ENCODE results near the gene GRIP1.

The GRIP1 gene

DNA sequence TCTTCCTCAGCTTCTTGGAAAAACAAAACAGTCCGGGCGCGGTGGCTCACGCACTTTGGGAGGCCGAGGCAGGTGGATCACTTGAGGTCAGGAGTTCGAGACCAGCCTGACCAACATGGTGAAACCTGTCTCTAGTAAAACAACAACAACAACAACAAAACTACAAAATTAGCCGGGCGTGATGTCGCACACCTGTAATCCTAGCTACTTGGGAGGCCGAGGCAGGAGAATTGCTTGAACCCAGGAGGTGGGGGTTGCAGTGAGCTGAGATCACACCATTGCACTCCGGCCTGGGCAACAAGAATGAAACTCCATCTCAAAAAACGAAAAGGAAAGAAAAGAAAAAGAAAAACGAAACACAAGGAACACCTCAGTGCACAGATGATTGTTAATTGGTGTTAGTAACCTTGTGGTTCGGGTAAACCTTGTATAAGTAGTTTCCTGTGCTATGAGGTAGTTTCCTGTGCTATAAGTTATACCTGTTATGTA lies 375.5 kb downstream of the GRIP1 start:
- peak; percentile 10 for DNase-seq

DNA sequence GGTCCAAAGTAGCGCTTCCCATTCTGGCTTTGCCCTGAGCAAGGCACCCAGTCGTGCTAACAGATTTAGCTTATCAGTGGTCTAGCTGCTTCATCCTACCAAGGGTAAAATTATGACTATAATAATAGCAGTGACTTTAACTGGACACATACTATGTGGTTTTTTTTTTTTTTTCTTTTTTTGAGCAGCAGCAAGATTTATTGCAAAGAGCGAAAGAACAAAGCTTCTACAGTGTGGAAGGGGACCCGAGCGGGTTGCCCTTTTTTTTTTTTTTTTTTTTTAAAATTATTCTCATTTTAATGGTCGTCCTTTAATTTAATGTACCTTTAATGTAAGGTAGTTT lies 376.1 kb downstream of the GRIP1 start:
- no peak for DNase-seq

DNA sequence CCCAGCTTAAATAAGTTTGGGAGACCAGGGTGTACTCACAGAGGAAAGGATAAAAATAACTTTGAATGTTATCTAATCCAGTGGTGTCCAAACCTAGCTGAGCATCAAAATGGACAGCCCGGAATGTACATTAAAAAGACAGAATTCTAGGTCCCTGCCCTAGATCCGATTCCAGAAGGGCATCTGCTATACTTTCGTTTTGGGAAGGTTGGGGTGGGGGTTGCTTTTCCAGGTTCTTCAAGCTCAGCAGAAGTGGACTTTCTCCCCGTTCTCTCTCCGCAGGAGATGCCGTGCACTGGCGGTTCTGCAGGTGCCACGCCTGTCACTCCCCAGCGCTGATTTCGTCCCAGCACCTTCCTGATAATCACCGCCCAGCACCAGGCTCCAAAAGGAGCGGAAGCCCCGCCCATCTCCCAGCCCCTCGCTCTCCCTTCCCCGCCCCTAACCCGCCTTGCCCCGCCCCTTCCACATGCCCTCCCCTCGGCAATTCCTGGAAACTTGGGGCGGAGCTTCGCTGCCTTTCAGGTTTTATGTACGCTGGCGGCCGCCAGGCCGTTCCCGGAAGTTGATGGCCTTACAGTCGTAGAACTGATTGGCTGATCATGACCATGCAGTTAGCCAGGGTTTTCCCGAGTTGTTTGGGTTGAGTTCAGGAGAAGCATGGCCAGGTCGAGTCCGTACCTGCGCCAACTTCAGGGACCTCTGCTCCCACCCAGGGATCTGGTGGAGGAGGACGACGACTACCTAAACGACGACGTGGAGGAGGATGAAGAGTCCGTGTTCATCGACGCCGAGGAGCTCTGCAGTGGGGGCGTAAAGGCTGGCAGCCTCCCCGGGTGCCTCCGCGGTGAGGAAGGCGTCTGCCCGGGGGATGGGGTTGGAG lies 376.7 kb downstream of the GRIP1 start, which contains the start of gene HELB:
HELB (plus strand) TSS at position 550 of the 883 bp plus-strand sequence; CDS start at position 661, 111 bp downstream.
- peak; percentile 97 for DNase-seq

DNA sequence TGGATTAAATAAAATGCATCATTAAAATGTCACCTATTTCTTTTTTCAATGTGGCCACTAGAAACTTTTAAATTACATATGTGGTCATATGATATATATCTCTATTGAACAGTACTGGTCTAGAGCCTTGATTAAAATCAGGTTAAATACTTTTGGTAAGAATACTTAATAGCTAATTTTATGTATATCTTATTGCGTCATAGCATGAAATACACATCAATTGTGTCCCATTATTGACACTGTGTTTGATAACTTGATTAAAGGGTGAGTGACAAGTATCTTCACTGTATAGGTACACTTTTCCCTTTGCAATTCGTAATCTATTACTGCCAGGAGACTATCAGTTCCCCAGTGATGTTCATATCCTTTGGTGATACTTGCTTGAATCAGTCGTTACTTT lies 381.0 kb downstream of the GRIP1 start:
- no peak for DNase-seq
